CD14-positive monocyte (primary cell): ENCODE measurements around the gene NELFE. TPM values are rescaled to one million over a fixed set of nuclear protein-coding genes. Genes with fewer than 3 reads are reported as not detected.

Experiments
- DNase-seq, 3 donors: peaks; one replicate each; pipeline ENCODE4 v3.0.0-alpha.2; 2011 to 2022
- H2AFZ ChIP-seq: 2 replicates; pipeline ENCODE4 v1.6.0; 2012; ENCODE audit warnings: mild to moderate bottlenecking, low read depth, low read length, inconsistent platforms; ENCODE audit not compliant: insufficient read depth, poor library complexity, severe bottlenecking
- H3K27ac ChIP-seq, 2 donors: 1 replicate in 1 of 2; 2 replicates in 1 of 2; pipeline ENCODE4 v1.5.1; 2012 to 2013; ENCODE audit warnings: low read length in 2 of 2, control low read depth in 1 of 2, inconsistent platforms in 1 of 2, low read depth in 1 of 2, mild to moderate bottlenecking in 1 of 2
- H3K27me3 ChIP-seq, 2 donors: one replicate each; pipeline versions ENCODE4 v1.6.0 to v1.6.1; 2011 to 2013; ENCODE audit warnings: low read length in 2 of 2; ENCODE audit not compliant: control insufficient read depth in 2 of 2, insufficient read depth in 2 of 2
- H3K36me3 ChIP-seq, 2 donors: replicated peaks in 1 of 2; 1 replicate in 1 of 2; 2 replicates in 1 of 2; pipeline versions ENCODE4 v1.5.1 to v1.6.1; 2012 to 2013; ENCODE audit warnings: low read length in 2 of 2, control low read depth in 1 of 2, inconsistent platforms in 1 of 2, mild to moderate bottlenecking in 1 of 2; ENCODE audit not compliant: insufficient read depth in 2 of 2, control insufficient read depth in 1 of 2
- H3K4me1 ChIP-seq, 2 donors: 1 replicate in 1 of 2; 2 replicates in 1 of 2; pipeline versions ENCODE4 v1.5.1 to v1.6.1; 2012 to 2013; ENCODE audit warnings: low read length in 2 of 2, control low read depth in 1 of 2, inconsistent platforms in 1 of 2, mild to moderate bottlenecking in 1 of 2, moderate library complexity in 1 of 2; ENCODE audit not compliant: insufficient read depth in 2 of 2, control insufficient read depth in 1 of 2
- H3K4me2 ChIP-seq: replicated peaks from 2 replicates; pipeline ENCODE3; 2012; ENCODE audit warnings: low read length, moderate library complexity, mild to moderate bottlenecking; ENCODE audit not compliant: poor library complexity, severe bottlenecking; ENCODE audit errors: extremely low read depth
- H3K4me3 ChIP-seq, 3 experiments: fragments of 200-600 bp in 1 of 3; sonication (generic) in 1 of 3; replicated peaks in 1 of 3; 1 replicate in 2 of 3; 2 replicates in 1 of 3; pipeline ENCODE4 v1.5.1; 2011 to 2013; ENCODE audit warnings: low read length in 3 of 3, mild to moderate bottlenecking in 3 of 3, control low read depth in 2 of 3, low read depth in 2 of 3, inconsistent platforms in 1 of 3, moderate library complexity in 1 of 3
- H3K79me2 ChIP-seq: 2 replicates; pipeline ENCODE4 v1.6.0; 2012; ENCODE audit warnings: mild to moderate bottlenecking, control low read depth, inconsistent platforms, low read length, moderate library complexity; ENCODE audit not compliant: insufficient read depth
- H3K9ac ChIP-seq: 2 replicates; pipeline ENCODE4 v1.6.0; 2017; ENCODE audit warnings: low read length, mild to moderate bottlenecking; ENCODE audit not compliant: insufficient read depth, poor library complexity, severe bottlenecking
- H3K9me3 ChIP-seq, 2 donors: replicated peaks in 1 of 2; 1 replicate in 1 of 2; 2 replicates in 1 of 2; pipeline versions ENCODE4 v1.5.1 to v1.6.1; 2012 to 2013; ENCODE audit warnings: low read length in 2 of 2, control low read depth in 1 of 2; ENCODE audit not compliant: control insufficient read depth in 1 of 2, insufficient read depth in 1 of 2
- H4K20me1 ChIP-seq: 2 replicates; pipeline ENCODE4 v1.6.0; 2012; ENCODE audit warnings: mild to moderate bottlenecking, low read length, control low read depth, moderate library complexity; ENCODE audit not compliant: insufficient read depth
- H3K27ac Mint-ChIP-seq, 7 donors: one replicate each; pipeline ENCODE4 v1.8.0; 2020; ENCODE audit warnings: mild to moderate bottlenecking in 7 of 7, mixed read lengths in 7 of 7, moderate library complexity in 6 of 7, inconsistent platforms in 2 of 7
- H3K27me3 Mint-ChIP-seq, 3 donors: one replicate each; pipeline ENCODE4 v1.8.0; 2021 to 2022; ENCODE audit warnings: low read depth in 3 of 3, mild to moderate bottlenecking in 3 of 3, mixed read lengths in 3 of 3, moderate library complexity in 3 of 3, inconsistent platforms in 1 of 3
- H3K36me3 Mint-ChIP-seq, 2 donors: one replicate each; pipeline ENCODE4 v1.8.0; 2020; ENCODE audit warnings: mixed read lengths in 2 of 2, inconsistent platforms in 1 of 2, mild to moderate bottlenecking in 1 of 2
- H3K4me1 Mint-ChIP-seq: one replicate; pipeline ENCODE4 v1.8.0; 2020; ENCODE audit warnings: mild to moderate bottlenecking, mixed read lengths
- H3K4me3 Mint-ChIP-seq, 2 donors: one replicate each; pipeline ENCODE4 v1.8.0; 2020; ENCODE audit warnings: mild to moderate bottlenecking in 2 of 2, mixed read lengths in 2 of 2, moderate library complexity in 1 of 2
- H3K9me3 Mint-ChIP-seq, 7 donors: one replicate each; pipeline ENCODE4 v1.8.0; 2020 to 2022; ENCODE audit warnings: mixed read lengths in 7 of 7, mild to moderate bottlenecking in 6 of 7, moderate library complexity in 6 of 7, inconsistent platforms in 2 of 7
- WGBS: methylation state at CpG from one replicate; pipeline ENCODE4 v1.1.5; 2013; ENCODE audit warnings: missing lambda C conversion rate; ENCODE audit not compliant: insufficient coverage; 5-methylcytosine and 5-hydroxymethylcytosine counted together
- intact Hi-C, 2 donors: fragments of 100-400 bp; cut with micrococcal nuclease; formaldehyde crosslinking; loops; one replicate each; pipeline versions ENCODE4 v1.15.0 to v1.15.1; 2023
- polyA plus RNA-seq, 3 donors: library from polyadenylated mRNA; depleted of rRNA in 1 of 3; unstranded in 2 of 3; stranded (reverse) in 1 of 3; fragments of 300-500 nt in 2 of 3; fragments of >200 nt in 1 of 3; fragmentation: Illumina TruSeq in 2 of 3; gene quantifications; 1 replicate in 2 of 3; 2 replicates in 1 of 3; pipeline ENCODE4 v1.2.3, GENCODE V29; 2012 to 2021
- TF ChIP-seq, protein P1 (sequence below): fragments of 200-600 bp; IDR thresholded peaks from one replicate; pipeline ENCODE4 v1.8.0; 2022; ENCODE audit warnings: antibody characterized with exemption, mild to moderate bottlenecking

Gene NELFE
- polyA plus RNA-seq, 3 donors, result 48.8 to 74.4 (median 61.4) TPM

DNA sequence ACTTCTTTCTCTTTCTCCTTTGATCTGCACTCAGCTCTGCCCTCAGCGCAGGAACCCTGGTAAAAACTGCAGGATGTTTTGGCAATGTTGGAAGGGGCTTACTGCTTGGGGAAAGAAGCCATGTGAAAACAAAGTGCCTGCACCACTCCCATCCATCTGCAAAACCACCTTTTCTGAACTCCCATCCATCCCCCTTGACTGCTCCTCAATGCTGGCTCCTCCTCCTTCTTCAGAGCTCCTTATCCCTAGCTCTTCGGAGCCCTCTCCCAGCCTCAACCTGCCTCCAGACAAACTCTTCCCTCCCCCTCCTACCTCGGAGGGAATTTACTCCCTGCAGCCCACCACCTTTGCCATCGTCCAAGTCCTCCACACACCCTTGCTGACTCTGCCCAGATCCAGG is 52.6 kb downstream of the NELFE start:
- Histone ChIP-seq H3K27me3 (no peaks in the 10 kb centered on the region), H3K4me1 (peaks cover 20 to 25% of the 10 kb centered on the region in 2 donors), H2AFZ (no peak overlapping the region), H3K4me3 (no peak overlapping the region), H3K9ac (no peak overlapping the region), H4K20me1 (no peaks in the 10 kb centered on the region), H3K36me3 (no peaks in the 10 kb centered on the region), H3K79me2 (no peaks in the 10 kb centered on the region), H3K4me2 (no peak overlapping the region), H3K27ac (no peak overlapping the region), H3K9me3 (no peaks in the 10 kb centered on the region)
- Mint-ChIP-seq H3K36me3 (peaks cover 0 to 3% of the 10 kb centered on the region in 2 donors), H3K4me1 (peaks cover 25% of the 10 kb centered on the region), H3K9me3 (peaks cover 0 to 2% (median 0%) of the 10 kb centered on the region in 7 donors), H3K4me3 (peak overlapping the region in 1 of 2 donors; percentile 33), H3K27me3 (peaks cover 8 to 29% (median 15%) of the 10 kb centered on the region in 3 donors), H3K27ac (no peak overlapping the region)
- WGBS, result 61% methylated on average over 3 of the region's 4 CpGs
- TF ChIP-seq, protein P1, sequence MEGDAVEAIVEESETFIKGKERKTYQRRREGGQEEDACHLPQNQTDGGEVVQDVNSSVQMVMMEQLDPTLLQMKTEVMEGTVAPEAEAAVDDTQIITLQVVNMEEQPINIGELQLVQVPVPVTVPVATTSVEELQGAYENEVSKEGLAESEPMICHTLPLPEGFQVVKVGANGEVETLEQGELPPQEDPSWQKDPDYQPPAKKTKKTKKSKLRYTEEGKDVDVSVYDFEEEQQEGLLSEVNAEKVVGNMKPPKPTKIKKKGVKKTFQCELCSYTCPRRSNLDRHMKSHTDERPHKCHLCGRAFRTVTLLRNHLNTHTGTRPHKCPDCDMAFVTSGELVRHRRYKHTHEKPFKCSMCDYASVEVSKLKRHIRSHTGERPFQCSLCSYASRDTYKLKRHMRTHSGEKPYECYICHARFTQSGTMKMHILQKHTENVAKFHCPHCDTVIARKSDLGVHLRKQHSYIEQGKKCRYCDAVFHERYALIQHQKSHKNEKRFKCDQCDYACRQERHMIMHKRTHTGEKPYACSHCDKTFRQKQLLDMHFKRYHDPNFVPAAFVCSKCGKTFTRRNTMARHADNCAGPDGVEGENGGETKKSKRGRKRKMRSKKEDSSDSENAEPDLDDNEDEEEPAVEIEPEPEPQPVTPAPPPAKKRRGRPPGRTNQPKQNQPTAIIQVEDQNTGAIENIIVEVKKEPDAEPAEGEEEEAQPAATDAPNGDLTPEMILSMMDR, result no peak
- intact Hi-C loops, result loop anchor here in 1 of 2 donors (5.0 kb wide), 1 partner anchor 36 kb away; no protein-coding TSS in a partner anchor
- no peak for DNase-seq

GRCh38 chr6:31905041-31905440 is 53.7 kb downstream of the NELFE start:
- Histone ChIP-seq H3K4me2 (no peak overlapping the region), H2AFZ (no peak overlapping the region), H3K36me3 (no peaks in the 10 kb centered on the region), H3K4me3 (no peak overlapping the region), H3K9ac (no peak overlapping the region), H3K4me1 (peaks cover 22 to 34% of the 10 kb centered on the region in 2 donors), H3K27ac (no peak overlapping the region), H3K27me3 (no peaks in the 10 kb centered on the region), H3K9me3 (no peaks in the 10 kb centered on the region), H4K20me1 (no peaks in the 10 kb centered on the region), H3K79me2 (no peaks in the 10 kb centered on the region)
- TF ChIP-seq, protein P1, result no peak
- Mint-ChIP-seq H3K9me3 (peaks cover 0 to 2% (median 0%) of the 10 kb centered on the region in 7 donors), H3K36me3 (peaks cover 0 to 3% of the 10 kb centered on the region in 2 donors), H3K4me1 (peaks cover 22% of the 10 kb centered on the region), H3K27me3 (peaks cover 8 to 29% (median 15%) of the 10 kb centered on the region in 3 donors), H3K4me3 (no peak overlapping the region), H3K27ac (no peak overlapping the region)
- intact Hi-C loops, result loop anchor here in 1 of 2 donors (5.0 kb wide), 1 partner anchor 37 kb away; no protein-coding TSS in a partner anchor
- no CpG with 5 or more reads among the region's 1 CpG for WGBS
- no peak for DNase-seq
